Measurements from ENCODE around the gene CNRIP1.

CNRIP1 gene

DNA sequence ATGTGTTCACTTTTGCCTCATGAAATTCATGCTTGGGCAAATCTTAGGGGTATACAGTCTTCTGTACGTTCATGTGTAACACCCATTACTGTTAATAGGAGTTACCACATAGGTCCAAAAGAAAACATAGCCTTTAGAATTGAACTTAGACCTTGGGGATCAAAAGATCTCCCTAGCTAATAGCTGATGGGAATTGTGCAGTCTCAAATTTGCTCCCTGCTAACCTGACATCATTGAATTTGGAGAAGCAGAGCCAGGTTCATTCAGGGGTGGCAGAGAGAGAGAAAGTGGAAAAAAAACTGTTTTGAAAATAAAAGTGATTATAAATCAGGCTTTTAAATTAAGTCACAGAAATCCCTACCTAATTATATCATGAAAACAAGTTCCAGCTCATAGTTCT is 39.4 kb downstream of the CNRIP1 start:
- Histone ChIP-seq H3K4me1 (ENCODE audit: control insufficient read depth, low read length) (0 out of 2 replicates have a peak, but pooled peaks cover 3% of the 10 kb centered on the region), H3K4me2 (ENCODE audit: low read length) (no peak overlapping the region), H3K36me3 (ENCODE audit: control insufficient read depth, low read length) (no peaks in the 10 kb centered on the region), H3K27ac (ENCODE audit: low read depth, low read length) (no peak overlapping the region), H3K9me2 (replicated peaks; ENCODE audit: control insufficient read depth, low read length) (no peaks in the 10 kb centered on the region), H3K79me2 (ENCODE audit: control insufficient read depth, low read length) (no peaks in the 10 kb centered on the region), H4K20me1 (ENCODE audit: control insufficient read depth, insufficient read depth, low read depth, low read length) (no peaks in the 10 kb centered on the region), H3K9me3 (ENCODE audit: control insufficient read depth, insufficient read depth, low read length) (no peaks in the 10 kb centered on the region), H3K4me3 (ENCODE audit: low read length) (no peak overlapping the region), H3F3A (ENCODE audit: control insufficient read depth, insufficient read depth) (no peaks in the 10 kb centered on the region), H3K27me3 (ENCODE audit: control insufficient read depth, low read length) (no peaks in the 10 kb centered on the region; the same call in 1 of the 2 replicates)
- TF ChIP-seq CTCF (IDR thresholded peaks at IDR 0.05; ENCODE audit: low read depth, low read length, poor library complexity, severe bottlenecking) (no peak), EZH2phosphoT487 (IDR thresholded peaks at IDR 0.05; ENCODE audit: borderline replicate concordance, low read length) (no peak)

- no peaks in the 10 kb centered on the region; the same call in 1 of the 2 replicates for H3K27me3 ChIP-seq (ENCODE audit: control insufficient read depth, low read length)
- H3K4me3 ChIP-seq (ENCODE audit: low read length), result no peak overlapping the region
- no peak overlapping the region for H3K4me2 ChIP-seq (ENCODE audit: low read length)
- no peaks in the 10 kb centered on the region for H3F3A ChIP-seq (ENCODE audit: control insufficient read depth, insufficient read depth)
- no peak overlapping the region for H3K27ac ChIP-seq (ENCODE audit: low read depth, low read length)
- TF ChIP-seq EZH2phosphoT487 (IDR thresholded peaks at IDR 0.05; ENCODE audit: borderline replicate concordance, low read length) (no peak), CTCF (IDR thresholded peaks at IDR 0.05; ENCODE audit: low read depth, low read length, poor library complexity, severe bottlenecking) (no peak)
- H3K9me2 ChIP-seq (replicated peaks; ENCODE audit: control insufficient read depth, low read length), result no peaks in the 10 kb centered on the region
- H3K4me1 ChIP-seq (ENCODE audit: control insufficient read depth, low read length), result 0 out of 2 replicates have a peak, but pooled peaks cover 3% of the 10 kb centered on the region
- H3K9me3 ChIP-seq (ENCODE audit: control insufficient read depth, insufficient read depth, low read length), result no peaks in the 10 kb centered on the region
- H4K20me1 ChIP-seq (ENCODE audit: control insufficient read depth, insufficient read depth, low read depth, low read length), result no peaks in the 10 kb centered on the region
- H3K36me3 ChIP-seq (ENCODE audit: control insufficient read depth, low read length), result no peaks in the 10 kb centered on the region
- no peaks in the 10 kb centered on the region for H3K79me2 ChIP-seq (ENCODE audit: control insufficient read depth, low read length)
Observed at GRCh38 chr2:68279691-68280090, 40.1 kb downstream of the CNRIP1 start.

DNA sequence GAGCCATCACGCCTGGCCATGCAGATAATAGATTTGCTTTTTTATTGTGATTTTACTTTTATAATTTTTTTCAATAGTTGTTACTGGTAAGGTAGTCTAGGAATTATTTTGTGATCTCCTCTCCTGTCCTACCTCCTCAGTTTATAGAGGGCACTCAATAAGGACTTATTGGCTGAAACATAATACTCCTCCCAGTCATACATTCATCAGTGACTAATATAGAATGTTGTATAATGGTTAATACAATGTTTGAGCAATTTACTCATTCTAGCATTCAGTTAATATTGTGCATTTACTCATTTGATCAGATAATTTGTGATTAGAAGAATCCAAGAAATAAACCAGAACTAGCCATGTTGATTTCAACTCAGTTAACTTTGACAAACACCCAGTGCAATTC is 41.6 kb downstream of the CNRIP1 start:
- H3F3A ChIP-seq (ENCODE audit: control insufficient read depth, insufficient read depth), result no peaks in the 10 kb centered on the region
- no peaks in the 10 kb centered on the region for H3K9me2 ChIP-seq (replicated peaks; ENCODE audit: control insufficient read depth, low read length)
- H3K9me3 ChIP-seq (ENCODE audit: control insufficient read depth, insufficient read depth, low read length), result no peaks in the 10 kb centered on the region
- no peak overlapping the region for H3K4me3 ChIP-seq (ENCODE audit: low read length)
- no peak overlapping the region for H3K4me2 ChIP-seq (ENCODE audit: low read length)
- H3K27ac ChIP-seq (ENCODE audit: low read depth, low read length), result no peak overlapping the region
- no peak for TF ChIP-seq EZH2phosphoT487 (IDR thresholded peaks at IDR 0.05; ENCODE audit: borderline replicate concordance, low read length)
- TF ChIP-seq CTCF (IDR thresholded peaks at IDR 0.05; ENCODE audit: low read depth, low read length, poor library complexity, severe bottlenecking), result no peak
- H3K27me3 ChIP-seq (ENCODE audit: control insufficient read depth, low read length), result peaks cover 4% of the 10 kb centered on the region
- no peaks in the 10 kb centered on the region for H3K36me3 ChIP-seq (ENCODE audit: control insufficient read depth, low read length)
- H3K79me2 ChIP-seq (ENCODE audit: control insufficient read depth, low read length), result no peaks in the 10 kb centered on the region
- H3K4me1 ChIP-seq (ENCODE audit: control insufficient read depth, low read length), result 0 out of 2 replicates have a peak, but pooled peaks cover 3% of the 10 kb centered on the region
- no peaks in the 10 kb centered on the region for H4K20me1 ChIP-seq (ENCODE audit: control insufficient read depth, insufficient read depth, low read depth, low read length)

All from DOHH2 (cell line).